Natural killer cell treated with Interleukin-12 subunit alpha and Interleukin-12 subunit beta and Interleukin-15 and Interleukin-18, amount 100 ng/mL, for 72 hours (primary cell): ENCODE data around the gene TANC1. TPM values are rescaled to one million over a fixed set of nuclear protein-coding genes. Genes with fewer than 3 reads are reported as not detected.

Source experiments
- ATAC-seq, 2 donors: fragments of 150-1000 bp; cut with Tn5 transposase in 1 of 2; sonication (Bioruptor Pico), chemical (Tn5 transposase) in 1 of 2; 2 replicates each; pipeline ENCODE4 v1.10.0; 2021
- DNase-seq: peaks from one replicate; pipeline ENCODE4 v3.0.0; 2022; ENCODE audit warnings: low spot score
- H3K27ac Mint-ChIP-seq, 2 donors: 1 replicate in 1 of 2; 2 replicates in 1 of 2; pipeline ENCODE4 v1.8.0; 2022; ENCODE audit warnings: mixed read lengths in 2 of 2, mild to moderate bottlenecking in 1 of 2, moderate library complexity in 1 of 2
- H3K27me3 Mint-ChIP-seq, 2 donors: 1 replicate in 1 of 2; 2 replicates in 1 of 2; pipeline ENCODE4 v1.8.0; 2022; ENCODE audit warnings: mixed read lengths in 2 of 2
- H3K36me3 Mint-ChIP-seq: one replicate; pipeline ENCODE4 v1.8.0; 2022; ENCODE audit warnings: mixed read lengths
- H3K4me1 Mint-ChIP-seq, 2 donors: 1 replicate in 1 of 2; 2 replicates in 1 of 2; pipeline ENCODE4 v1.8.0; 2022; ENCODE audit warnings: low read depth in 2 of 2, mixed read lengths in 2 of 2, mild to moderate bottlenecking in 1 of 2
- H3K4me3 Mint-ChIP-seq: one replicate; pipeline ENCODE4 v1.8.0; 2022; ENCODE audit warnings: mixed read lengths
- H3K9me3 Mint-ChIP-seq: 2 replicates; pipeline ENCODE4 v1.8.0; 2022; ENCODE audit warnings: mixed read lengths
- total RNA-seq, 2 donors: library from RNA; stranded (reverse); gene quantifications; one replicate each; pipeline ENCODE4 v1.2.3, GENCODE V29; 2022

The TANC1 gene
- total RNA-seq, 2 donors from 2014 or later, result 0.21 to 0.56 TPM

GRCh38 chr2:159108181-159108893 is 139.9 kb downstream of the TANC1 start:
- Mint-ChIP-seq H3K27ac (no peak overlapping the region), H3K36me3 (no peaks in the 10 kb centered on the region), H3K4me3 (no peak overlapping the region), H3K9me3 (no peaks in the 10 kb centered on the region), H3K27me3 (peaks cover 4 to 6% of the 10 kb centered on the region in 2 donors), H3K4me1 (no peaks in the 10 kb centered on the region)
- DNase-seq, result no peak
- ATAC-seq, result no peak

- Mint-ChIP-seq H3K9me3 (no peaks in the 10 kb centered on the region), H3K36me3 (no peaks in the 10 kb centered on the region)
- ATAC-seq, result no peak
Observed at GRCh38 chr2:159109517-159109916, 141.1 kb downstream of the TANC1 start.

GRCh38 chr2:159110784-159111183 is 142.3 kb downstream of the TANC1 start:
- Mint-ChIP-seq H3K36me3 (no peaks in the 10 kb centered on the region), H3K27me3 (peaks cover 4 to 6% of the 10 kb centered on the region in 2 donors), H3K27ac (no peak overlapping the region), H3K4me1 (no peaks in the 10 kb centered on the region), H3K4me3 (no peak overlapping the region), H3K9me3 (no peaks in the 10 kb centered on the region)
- no peak for ATAC-seq
- DNase-seq, result no peak

More at GRCh38 chr2:159109517-159109916, 141.1 kb downstream of the TANC1 start:
- DNase-seq, result no peak
- Mint-ChIP-seq H3K27ac (no peak overlapping the region), H3K27me3 (peaks cover 4 to 6% of the 10 kb centered on the region in 2 donors), H3K4me3 (no peak overlapping the region), H3K4me1 (no peaks in the 10 kb centered on the region)

GRCh38 chr2:159111346-159111927 is 143.0 kb downstream of the TANC1 start:
- Mint-ChIP-seq H3K27ac (no peak overlapping the region), H3K4me1 (no peaks in the 10 kb centered on the region), H3K4me3 (no peak overlapping the region), H3K27me3 (peaks cover 3 to 4% of the 10 kb centered on the region in 2 donors), H3K36me3 (no peaks in the 10 kb centered on the region), H3K9me3 (no peaks in the 10 kb centered on the region)
- ATAC-seq (no peak), DNase-seq (no peak)

GRCh38 chr2:159114835-159115234 is 146.4 kb downstream of the TANC1 start:
- Mint-ChIP-seq H3K27me3 (peaks cover 0 to 5% of the 10 kb centered on the region in 2 donors), H3K9me3 (no peaks in the 10 kb centered on the region), H3K27ac (no peak overlapping the region)

GRCh38 chr2:159116922-159117321 is 148.5 kb downstream of the TANC1 start:
- H3K4me1 Mint-ChIP-seq, result peaks cover 3 to 4% of the 10 kb centered on the region in 2 donors
- H3K4me3 Mint-ChIP-seq, result no peak overlapping the region
- H3K36me3 Mint-ChIP-seq, result no peaks in the 10 kb centered on the region
- peaks cover 0 to 7% of the 10 kb centered on the region in 2 donors for H3K27me3 Mint-ChIP-seq
- no peak overlapping the region for H3K27ac Mint-ChIP-seq
- DNase-seq, result no peak
- ATAC-seq, result no peak
- no peaks in the 10 kb centered on the region for H3K9me3 Mint-ChIP-seq

More at GRCh38 chr2:159114835-159115234, 146.4 kb downstream of the TANC1 start:
- Mint-ChIP-seq H3K36me3 (no peaks in the 10 kb centered on the region), H3K4me1 (peaks cover 1 to 3% of the 10 kb centered on the region in 2 donors), H3K4me3 (no peak overlapping the region)
- no peak for DNase-seq
- no peak for ATAC-seq

GRCh38 chr2:159117658-159118057 is 149.2 kb downstream of the TANC1 start:
- no peak overlapping the region for H3K27ac Mint-ChIP-seq
- no peaks in the 10 kb centered on the region for H3K36me3 Mint-ChIP-seq
- H3K4me1 Mint-ChIP-seq, result peaks cover 3 to 4% of the 10 kb centered on the region in 2 donors
- H3K9me3 Mint-ChIP-seq, result no peaks in the 10 kb centered on the region
- ATAC-seq (no peak), DNase-seq (no peak)
- no peak overlapping the region for H3K4me3 Mint-ChIP-seq
- peaks cover 0 to 7% of the 10 kb centered on the region in 2 donors for H3K27me3 Mint-ChIP-seq

- Mint-ChIP-seq H3K9me3 (no peaks in the 10 kb centered on the region), H3K27me3 (peaks cover 0 to 7% of the 10 kb centered on the region in 2 donors), H3K27ac (no peak overlapping the region), H3K4me1 (peaks cover 3 to 4% of the 10 kb centered on the region in 2 donors), H3K4me3 (no peak overlapping the region), H3K36me3 (no peaks in the 10 kb centered on the region)
- DNase-seq, result peak; percentile 74
- peak; percentile 74 to 77 for ATAC-seq
Observed at GRCh38 chr2:159118115-159118858, 149.8 kb downstream of the TANC1 start.

GRCh38 chr2:159118859-159119500 is 150.5 kb downstream of the TANC1 start:
- H3K36me3 Mint-ChIP-seq, result no peaks in the 10 kb centered on the region
- H3K4me3 Mint-ChIP-seq, result no peak overlapping the region
- peaks cover 0 to 7% of the 10 kb centered on the region in 2 donors for H3K27me3 Mint-ChIP-seq
- DNase-seq, result no peak
- ATAC-seq, result no peak
- H3K4me1 Mint-ChIP-seq, result peaks cover 7 to 8% of the 10 kb centered on the region in 2 donors
- H3K27ac Mint-ChIP-seq, result no peak overlapping the region
- no peaks in the 10 kb centered on the region for H3K9me3 Mint-ChIP-seq

GRCh38 chr2:159119652-159120257 is 151.3 kb downstream of the TANC1 start:
- Mint-ChIP-seq H3K36me3 (no peaks in the 10 kb centered on the region), H3K4me1 (peaks cover 15% of the 10 kb centered on the region in 2 donors), H3K4me3 (no peak overlapping the region), H3K27me3 (peaks cover 0 to 7% of the 10 kb centered on the region in 2 donors), H3K27ac (no peak overlapping the region), H3K9me3 (no peaks in the 10 kb centered on the region)
- no peak for ATAC-seq
- DNase-seq, result no peak

GRCh38 chr2:159123786-159124185 is 155.3 kb downstream of the TANC1 start:
- no peaks in the 10 kb centered on the region for H3K36me3 Mint-ChIP-seq
- H3K4me1 Mint-ChIP-seq, result peaks cover 32 to 33% of the 10 kb centered on the region in 2 donors
- no peak for ATAC-seq
- no peak overlapping the region for H3K4me3 Mint-ChIP-seq
- peaks cover 0 to 2% of the 10 kb centered on the region in 2 donors for H3K27me3 Mint-ChIP-seq
- no peaks in the 10 kb centered on the region for H3K9me3 Mint-ChIP-seq
- DNase-seq, result no peak
- H3K27ac Mint-ChIP-seq, result peak overlapping the region; percentile 76 to 86

- no peak for DNase-seq
- Mint-ChIP-seq H3K27me3 (peaks cover 0 to 2% of the 10 kb centered on the region in 2 donors), H3K36me3 (no peaks in the 10 kb centered on the region), H3K4me1 (peaks cover 36 to 40% of the 10 kb centered on the region in 2 donors), H3K4me3 (peak overlapping the region; percentile 32), H3K9me3 (no peaks in the 10 kb centered on the region), H3K27ac (peak overlapping the region; percentile 76 to 86)
- ATAC-seq, result peak; percentile 70 to 80
Observed at GRCh38 chr2:159124441-159124911, 156.0 kb downstream of the TANC1 start.

- peaks cover 0 to under 1% of the 10 kb centered on the region in 2 donors for H3K27me3 Mint-ChIP-seq
- H3K27ac Mint-ChIP-seq, result peak overlapping the region; percentile 76 to 86
- no peaks in the 10 kb centered on the region for H3K9me3 Mint-ChIP-seq
- H3K4me1 Mint-ChIP-seq, result peaks cover 42 to 43% of the 10 kb centered on the region in 2 donors
- H3K36me3 Mint-ChIP-seq, result no peaks in the 10 kb centered on the region
- DNase-seq, result no peak
- H3K4me3 Mint-ChIP-seq, result no peak overlapping the region
- no peak for ATAC-seq
Observed at GRCh38 chr2:159124931-159125467, 156.6 kb downstream of the TANC1 start.
